Ishikawa (cell line): ENCODE measurements around the gene HOXC13.

ENCODE experiments used
- CEBPB ChIP-seq: IDR thresholded peaks from 2 replicates; pipeline ENCODE4 v1.6.1; 2012
- CREB1 ChIP-seq: IDR thresholded peaks from 2 replicates; pipeline ENCODE4 v1.6.1; 2012; ENCODE audit warnings: low read depth
- EP300 ChIP-seq: IDR thresholded peaks from 2 replicates; pipeline ENCODE4 v1.6.1; 2012; ENCODE audit warnings: borderline replicate concordance

- TF ChIP-seq EP300, result no peak
- no peak for TF ChIP-seq CREB1
- no peak for TF ChIP-seq CEBPB
These were observed 38.4 kb downstream of the HOXC13 start for GRCh38 chr12:53976823-53977595.
